ENCODE results near the gene STRIP2.

The STRIP2 gene

GRCh38 chr7:129433847-129434674 is at the start of gene STRIP2 (continued):
- TF ChIP-seq ZNF221 (tag by site-specific recombination; IDR thresholded peaks at IDR 0.05; ENCODE audit: borderline replicate concordance) (no peak), ZFP69B (tag by site-specific recombination; IDR thresholded peaks at IDR 0.05) (peak; percentile 34; the same call in 1 of the 2 replicates), ZNF626 (tag by site-specific recombination; IDR thresholded peaks at IDR 0.05) (no peak), SCRT2 (tag by site-specific recombination; IDR thresholded peaks at IDR 0.05) (no peak), ZNF114 (tag by site-specific recombination; IDR thresholded peaks at IDR 0.05) (no peak), ZNF692 (tag by site-specific recombination; IDR thresholded peaks at IDR 0.05) (peak; percentile 82; the same call in 1 of the 2 replicates), OVOL3 (tag by site-specific recombination; IDR thresholded peaks at IDR 0.05) (no peak), ZNF473 (tag by site-specific recombination; IDR thresholded peaks at IDR 0.05) (no peak), ZNF654 (tag by site-specific recombination; IDR thresholded peaks at IDR 0.05; ENCODE audit: low read depth) (no peak), ZNF239 (tag by site-specific recombination; IDR thresholded peaks at IDR 0.05) (no peak), KLF1 (tag by site-specific recombination; IDR thresholded peaks at IDR 0.05) (no peak), ZFP37 (tag by site-specific recombination; IDR thresholded peaks at IDR 0.05) (peak; percentile 65; the same call in 1 of the 2 replicates), ZNF639 (tag by site-specific recombination; IDR thresholded peaks at IDR 0.05) (no peak), ZNF530 (tag by site-specific recombination; IDR thresholded peaks at IDR 0.05; ENCODE audit: low read depth) (no peak), ZNF664 (tag by site-specific recombination; IDR thresholded peaks at IDR 0.05) (no peak), ZNF121 (tag by site-specific recombination; IDR thresholded peaks at IDR 0.05) (no peak), ZBTB11 (tag by site-specific recombination; conservative IDR thresholded peaks at IDR 0.05; ENCODE audit: low read depth) (no peak; the same call in 1 of the 2 replicates), ZNF112 (tag by site-specific recombination; IDR thresholded peaks at IDR 0.05) (no peak), ZNF449 (tag by site-specific recombination; IDR thresholded peaks at IDR 0.05) (no peak), ZNF391 (tag by site-specific recombination; IDR thresholded peaks at IDR 0.05; ENCODE audit: borderline replicate concordance, low read depth) (no peak), KLF17 (tag by site-specific recombination; IDR thresholded peaks at IDR 0.05) (no peak; the same call in 1 of the 2 replicates), PRDM6 (tag by site-specific recombination; IDR thresholded peaks at IDR 0.05) (no peak), ZSCAN4 (tag by site-specific recombination; IDR thresholded peaks at IDR 0.05) (no peak), KLF8 (tag by site-specific recombination; IDR thresholded peaks at IDR 0.05) (no peak)
- TF ChIP-seq, protein P1, sequence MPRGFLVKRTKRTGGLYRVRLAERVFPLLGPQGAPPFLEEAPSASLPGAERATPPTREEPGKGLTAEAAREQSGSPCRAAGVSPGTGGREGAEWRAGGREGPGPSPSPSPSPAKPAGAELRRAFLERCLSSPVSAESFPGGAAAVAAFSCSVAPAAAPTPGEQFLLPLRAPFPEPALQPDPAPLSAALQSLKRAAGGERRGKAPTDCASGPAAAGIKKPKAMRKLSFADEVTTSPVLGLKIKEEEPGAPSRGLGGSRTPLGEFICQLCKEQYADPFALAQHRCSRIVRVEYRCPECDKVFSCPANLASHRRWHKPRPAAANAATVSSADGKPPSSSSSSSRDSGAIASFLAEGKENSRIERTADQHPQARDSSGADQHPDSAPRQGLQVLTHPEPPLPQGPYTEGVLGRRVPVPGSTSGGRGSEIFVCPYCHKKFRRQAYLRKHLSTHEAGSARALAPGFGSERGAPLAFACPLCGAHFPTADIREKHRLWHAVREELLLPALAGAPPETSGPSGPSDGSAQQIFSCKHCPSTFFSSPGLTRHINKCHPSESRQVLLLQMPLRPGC (tag by site-specific recombination; IDR thresholded peaks at IDR 0.05), result no peak

Data from HEK293 (cell line).